ENCODE measurements around the gene NAXE.
"Not testable (repeated sequence)": the region's sequence is repeated elsewhere in the genome, so short reads cannot be mapped to it uniquely, and the experiment has no call there.

NAXE gene

DNA sequence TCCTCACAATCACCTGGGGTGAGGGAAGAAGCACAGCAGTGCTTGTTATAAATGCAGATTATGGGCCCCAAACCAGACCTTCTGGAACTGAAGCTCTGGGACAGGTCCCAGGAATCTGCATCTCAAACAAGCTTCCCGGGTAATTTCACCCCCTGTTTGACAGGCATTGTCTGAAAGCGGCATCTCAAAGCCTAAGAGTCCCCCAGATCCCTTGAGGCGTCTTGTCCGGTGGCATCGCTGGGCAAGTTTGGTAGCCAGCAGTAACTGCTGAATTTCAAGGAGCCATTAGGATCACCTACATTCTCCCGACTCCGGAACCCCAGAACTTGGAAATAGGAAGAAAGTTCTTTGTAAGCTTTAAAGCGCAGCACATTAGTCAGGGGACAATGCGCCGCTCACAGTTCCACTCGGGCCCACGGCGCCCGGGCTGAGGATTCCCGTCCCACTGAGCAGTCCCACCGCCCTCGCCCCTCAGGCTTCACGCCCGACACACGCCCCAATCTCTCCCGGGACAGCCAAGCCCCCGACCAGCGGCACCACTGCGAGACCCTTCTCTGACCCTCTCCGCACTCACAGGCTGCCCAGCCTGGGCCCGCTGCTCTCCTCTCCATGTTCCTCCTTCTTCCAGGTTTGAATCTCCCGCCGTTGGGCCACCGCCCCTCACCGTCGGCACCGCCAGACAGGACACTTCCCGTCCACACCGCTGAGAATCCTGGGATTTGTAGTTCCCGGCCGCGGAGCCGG is 19.5 kb upstream of the NAXE start, which contains the start of gene IQGAP3:
IQGAP3 (minus strand) TSS at position 647 of the 744 bp plus-strand sequence; CDS start at position 611, 36 bp downstream.
- DNase-seq = peak; percentile 86

DNA sequence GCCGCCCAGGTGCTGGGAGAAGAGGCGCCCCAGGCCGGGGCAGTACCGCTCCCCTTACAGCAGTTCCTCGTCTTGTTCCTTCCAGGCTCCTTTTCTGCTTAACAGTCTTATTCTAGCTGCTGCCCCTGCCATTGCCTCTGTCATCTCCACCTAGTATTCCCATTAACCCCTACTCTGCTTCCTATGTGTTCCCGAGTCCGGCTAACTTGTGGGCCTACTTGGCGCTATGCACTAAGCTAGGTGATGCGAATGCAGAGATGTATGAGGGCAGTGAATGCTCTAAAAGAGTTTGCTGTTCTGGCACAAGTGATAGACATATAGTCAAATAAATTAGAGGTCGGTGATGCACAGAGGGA is 18.9 kb upstream of the NAXE start:
- no peak for DNase-seq

DNA sequence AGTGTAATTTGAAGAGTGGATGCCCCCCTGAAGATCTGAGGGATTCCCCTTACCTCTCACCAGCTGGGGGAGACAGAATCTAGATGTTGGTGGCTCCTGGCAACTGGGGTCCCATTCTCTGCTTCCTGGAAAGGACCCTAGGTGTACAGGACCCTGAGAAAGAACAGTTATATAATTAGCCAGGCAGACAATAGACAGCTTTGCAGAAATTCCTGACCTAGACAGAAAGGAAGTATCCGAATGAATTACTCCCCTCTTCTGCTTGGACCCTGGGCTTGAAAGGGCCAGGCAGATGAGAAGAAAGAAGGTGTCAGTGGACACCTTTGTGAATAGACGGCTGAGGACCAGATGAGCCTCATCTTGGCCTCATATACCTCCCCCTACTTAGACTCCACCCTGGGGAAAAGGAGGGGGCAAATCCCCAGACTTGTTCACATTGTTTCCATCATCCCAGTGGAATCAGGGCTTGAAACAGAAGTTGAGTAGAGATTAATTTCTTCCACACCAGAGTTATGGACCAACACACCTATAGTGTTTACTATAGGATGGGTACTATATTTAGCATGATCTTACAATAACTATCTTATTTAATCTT is 17.4 kb upstream of the NAXE start:
- DNase-seq = no peak

DNA sequence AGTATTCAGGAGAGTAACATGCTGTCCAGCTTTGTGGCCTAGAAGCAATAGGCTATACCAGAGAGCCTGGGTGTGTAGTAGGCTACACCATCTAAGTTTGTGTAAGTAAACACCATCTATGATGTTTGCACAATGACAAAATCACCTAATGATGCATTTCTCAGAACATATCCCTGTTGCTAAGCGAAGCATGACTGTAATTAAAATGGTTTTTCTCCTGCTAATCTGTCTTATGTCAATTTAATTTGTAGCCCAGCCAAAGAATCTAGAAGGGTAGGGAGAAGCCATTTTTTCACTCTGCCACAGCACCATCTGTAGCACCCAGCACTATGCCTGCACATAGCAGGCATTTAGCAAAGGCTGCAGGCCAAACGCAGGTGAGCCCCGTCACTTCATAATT is 14.0 kb upstream of the NAXE start:
- no peak for DNase-seq

DNA sequence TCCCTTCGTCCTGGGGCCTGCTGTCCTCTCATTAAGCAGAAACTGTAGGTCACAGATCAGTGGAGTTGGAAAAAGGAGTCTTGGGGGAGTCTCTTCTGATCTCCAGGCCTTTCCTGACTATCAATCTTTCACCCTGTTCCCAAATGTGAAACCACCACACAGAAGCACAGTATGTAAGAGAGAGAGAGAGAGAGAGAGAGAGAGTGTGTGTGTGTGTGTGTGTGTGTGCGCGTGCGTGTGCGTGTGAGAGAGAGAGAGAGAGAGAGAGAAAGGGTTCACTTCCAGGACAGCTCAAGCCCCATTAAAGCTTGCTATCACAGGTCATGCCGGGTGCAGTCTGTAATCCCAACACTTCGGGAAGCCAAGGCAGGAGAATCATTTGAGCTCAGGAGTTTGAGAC is 13.5 kb upstream of the NAXE start:
- no peak for DNase-seq

DNA sequence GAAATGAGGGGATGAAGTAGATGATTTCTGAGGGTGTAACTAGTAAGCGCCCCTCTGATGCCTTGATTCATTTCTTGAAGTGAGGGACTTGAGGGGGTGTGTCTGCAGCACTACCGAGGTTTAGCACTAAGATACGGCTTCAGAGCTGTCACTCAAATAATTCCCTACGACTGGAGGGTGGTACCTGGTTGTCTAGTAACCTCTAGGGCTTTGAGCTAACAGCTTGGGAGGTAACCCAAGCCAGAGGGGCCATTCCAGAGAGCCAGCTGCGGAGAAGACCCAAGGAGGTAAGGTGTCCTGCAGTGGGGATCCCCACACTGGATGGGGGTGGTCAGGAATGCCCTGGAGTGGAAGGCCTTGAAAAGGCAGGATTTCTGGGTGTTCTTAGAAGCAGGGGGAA is 12.1 kb upstream of the NAXE start, which contains the start of gene TTC24:
TTC24 (plus strand) TSS at position 252 of the 400 bp plus-strand sequence. CDS start 1,642 bp downstream, outside the sequence.
- no peak for DNase-seq

DNA sequence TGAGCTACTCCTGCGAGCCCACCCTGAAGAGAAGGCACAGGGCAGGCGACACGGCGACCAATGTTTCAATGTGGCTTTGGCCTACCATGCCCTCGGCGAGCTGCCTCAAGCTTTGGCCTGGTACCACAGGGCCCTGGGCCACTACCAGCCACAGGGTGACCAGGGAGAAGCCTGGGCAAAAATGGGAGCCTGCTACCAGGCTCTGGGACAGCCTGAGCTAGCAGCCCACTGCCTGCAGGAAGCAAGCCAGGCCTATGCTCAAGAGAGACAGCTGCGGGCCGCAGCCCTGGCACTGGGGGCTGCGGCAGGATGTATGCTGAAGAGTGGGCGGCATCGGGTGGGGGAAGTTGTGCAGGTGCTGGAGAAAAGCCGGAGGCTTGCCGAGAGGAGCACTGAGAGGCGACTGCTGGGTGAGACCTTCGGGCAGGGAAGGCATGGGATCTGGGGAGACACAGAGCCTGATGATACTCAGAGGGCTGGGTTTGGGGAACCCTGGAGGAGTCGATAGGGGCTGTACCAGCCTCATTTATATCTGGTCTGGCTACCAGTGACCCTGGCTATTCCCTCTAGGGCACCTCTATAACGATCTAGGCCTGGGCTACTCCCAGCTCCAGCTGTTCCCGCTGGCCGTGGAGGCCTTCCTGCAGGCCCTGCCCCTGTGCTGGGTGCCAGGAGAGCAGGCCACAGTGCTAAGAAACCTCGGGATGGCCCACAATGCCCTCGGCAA is 9.8 kb upstream of the NAXE start:
- DNase-seq = peak; percentile 47

DNA sequence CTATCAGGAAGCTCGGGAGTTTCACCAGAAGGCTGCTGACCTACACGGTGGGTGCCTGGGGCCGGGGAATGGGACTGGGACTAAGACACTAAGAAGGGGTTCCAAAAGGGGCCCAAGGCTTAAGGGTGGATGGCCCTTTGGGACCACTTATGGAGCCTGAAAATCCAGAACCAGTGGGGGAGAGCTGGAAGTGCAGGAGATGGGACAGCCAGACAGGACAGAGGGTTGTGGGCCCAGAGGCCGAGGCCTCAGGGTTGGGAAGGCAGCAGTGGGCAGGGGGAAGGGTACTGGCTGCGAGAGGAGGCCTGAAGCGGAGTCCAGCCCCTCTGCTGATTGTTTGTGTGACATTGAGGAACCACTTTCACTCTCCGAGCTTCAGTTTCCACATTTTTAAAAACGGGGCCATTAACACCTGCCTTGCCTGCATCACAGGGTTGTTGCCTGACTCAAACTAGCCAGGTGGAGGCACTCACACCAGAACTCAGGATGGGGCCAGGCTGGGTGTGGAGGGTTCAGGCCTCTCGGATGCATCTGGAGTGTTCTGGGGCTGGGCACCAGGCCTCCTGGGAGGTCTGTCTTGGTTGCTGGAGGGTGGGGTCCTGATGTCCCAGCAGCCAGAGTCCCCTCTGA is 9.1 kb upstream of the NAXE start:
- no peak for DNase-seq

DNA sequence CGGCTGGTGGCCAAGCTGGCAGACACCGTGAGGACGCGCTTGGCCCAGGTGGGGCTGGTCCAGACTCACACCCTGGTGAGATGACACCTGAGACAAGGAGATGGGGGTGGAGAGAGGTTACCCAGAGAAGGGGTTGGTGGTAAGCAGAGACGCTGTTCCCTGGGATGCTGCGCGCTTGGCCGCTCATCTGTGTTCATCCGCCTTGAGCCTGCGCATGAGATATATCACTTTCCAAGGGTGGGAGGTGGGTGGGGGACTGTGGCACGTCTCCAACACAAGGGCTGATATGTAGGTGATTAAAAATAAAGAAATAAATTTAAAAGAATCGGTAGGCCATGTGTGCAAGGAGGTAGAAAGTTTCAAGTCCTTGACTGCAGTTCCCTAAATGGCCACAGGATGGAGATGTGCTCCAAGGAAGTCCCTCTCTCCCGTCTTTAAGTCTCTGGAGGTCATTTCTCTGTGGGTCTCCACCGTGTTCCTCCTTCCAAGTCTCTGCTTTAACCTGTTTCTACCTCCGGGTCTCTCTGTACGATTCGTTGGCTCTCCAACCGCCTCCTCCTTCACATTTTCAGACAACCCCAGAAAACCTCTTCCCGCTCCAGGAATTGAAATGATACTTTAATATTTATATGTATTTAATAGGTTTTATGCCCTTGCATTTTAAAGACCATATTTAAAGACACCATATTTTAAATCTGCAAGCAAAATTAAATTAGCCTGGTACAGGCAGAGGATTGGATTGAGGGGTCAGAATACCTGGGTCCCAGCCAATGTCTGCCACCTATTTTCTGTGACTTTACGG is 7.6 kb upstream of the NAXE start:
- DNase-seq = peak; percentile 68

DNA sequence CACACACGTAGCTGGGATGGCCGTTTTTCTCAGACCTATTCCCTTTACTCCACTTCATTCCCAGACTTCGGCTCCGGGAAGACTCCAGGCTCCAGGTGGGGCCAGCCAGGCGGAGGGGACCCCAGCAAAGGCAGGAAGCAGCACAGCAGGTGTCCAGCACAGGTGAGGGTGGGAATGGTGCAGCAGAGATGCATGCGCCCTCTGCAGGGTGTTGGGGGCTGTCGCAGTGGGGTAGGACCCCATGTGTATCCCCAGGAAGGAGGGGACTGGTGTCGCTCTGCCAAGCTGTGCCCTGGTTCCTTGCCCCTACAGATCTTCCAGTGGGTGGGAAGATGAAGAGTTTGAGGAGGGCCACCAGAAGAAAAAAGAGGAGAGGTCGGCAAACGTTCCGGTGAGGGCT is 6.8 kb upstream of the NAXE start:
- DNase-seq = no peak

DNA sequence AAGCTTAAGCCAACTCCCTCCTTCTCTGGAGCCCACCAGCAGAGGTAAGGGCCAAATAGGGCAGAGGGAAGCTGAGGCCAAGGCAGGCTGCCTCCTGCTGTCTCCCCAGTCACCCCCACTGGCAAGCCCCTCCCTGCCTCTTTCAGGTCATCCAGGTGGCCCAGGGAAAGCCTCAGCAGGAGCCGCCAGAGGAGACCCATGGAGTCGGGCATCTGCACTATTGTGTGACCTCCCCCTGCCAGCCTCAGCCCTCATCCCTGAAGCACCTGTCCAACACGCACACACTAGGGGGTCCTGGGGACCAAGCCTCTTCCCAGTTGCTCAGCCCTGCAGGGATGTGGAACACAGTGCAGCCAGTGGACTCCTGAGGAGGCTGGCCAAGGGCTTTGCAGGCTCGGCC is 5.3 kb upstream of the NAXE start:
- no peak for DNase-seq

DNA sequence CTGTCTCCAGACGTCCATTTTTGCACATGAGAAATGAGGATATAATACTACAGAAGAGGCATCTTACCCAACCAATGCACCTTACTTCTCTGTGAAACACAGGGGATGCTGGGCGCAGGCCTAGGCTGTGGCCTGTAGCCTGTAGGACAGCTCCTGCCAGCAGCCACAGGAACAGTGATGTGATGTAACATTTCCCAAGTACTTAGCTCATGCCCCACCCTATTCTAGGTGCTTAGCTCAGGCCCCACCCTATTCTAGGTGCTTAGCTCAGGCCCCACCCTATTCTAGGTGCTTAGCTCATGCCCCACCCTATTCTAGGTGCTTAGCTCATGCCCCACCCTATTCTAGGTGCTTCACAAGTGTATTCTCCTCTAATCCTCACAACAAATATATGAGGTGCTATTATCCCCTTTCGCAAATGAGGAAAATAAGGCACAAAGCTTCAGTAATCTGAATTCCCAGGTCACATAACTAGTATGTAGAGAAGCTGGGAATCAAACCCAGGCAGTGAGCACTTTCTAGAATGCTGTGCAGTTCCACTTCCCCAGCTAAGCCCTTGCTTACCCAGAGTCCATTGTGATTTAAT is 4.6 kb upstream of the NAXE start:
- DNase-seq = no peak

DNA sequence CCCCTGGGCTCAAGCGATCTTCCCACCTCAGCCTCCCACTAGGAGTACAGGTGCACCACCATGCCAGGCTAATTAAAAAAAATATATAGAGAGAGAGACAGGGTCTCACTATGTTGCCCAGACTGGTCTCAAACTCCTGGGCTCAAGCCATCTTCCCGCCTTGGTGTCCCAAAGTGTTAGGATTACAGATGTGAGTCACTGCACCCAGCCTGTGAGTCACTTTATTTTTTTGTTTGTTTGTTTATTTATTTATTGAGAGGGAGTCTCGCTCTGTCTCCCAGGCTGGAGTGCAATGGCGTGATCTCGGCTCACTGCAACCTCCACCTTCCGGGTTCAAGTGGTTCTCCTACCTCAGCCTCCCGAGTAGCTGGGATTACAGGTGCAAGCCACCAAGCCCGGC is 3.6 kb upstream of the NAXE start:
- not testable (repeated sequence) for DNase-seq

DNA sequence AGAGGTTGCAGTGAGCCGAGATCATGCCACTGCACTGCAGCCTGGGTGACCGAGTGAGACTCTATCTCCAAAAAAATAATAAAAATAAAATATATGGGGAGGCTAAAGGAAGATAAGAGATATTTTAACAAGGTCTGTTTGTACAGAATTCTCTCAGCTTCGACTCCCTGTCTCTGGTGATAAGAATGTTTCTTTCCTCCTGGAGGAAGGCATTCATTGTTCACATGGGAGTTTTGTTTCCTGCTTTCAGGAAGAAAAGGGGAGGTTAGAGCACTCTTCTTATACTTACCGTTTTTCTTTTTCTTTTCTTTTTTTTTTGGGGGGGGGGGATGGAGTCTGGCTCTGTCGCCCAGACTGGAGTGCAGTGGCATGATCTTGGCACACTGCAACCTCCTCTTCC is 2.0 kb upstream of the NAXE start:
- no peak for DNase-seq

DNA sequence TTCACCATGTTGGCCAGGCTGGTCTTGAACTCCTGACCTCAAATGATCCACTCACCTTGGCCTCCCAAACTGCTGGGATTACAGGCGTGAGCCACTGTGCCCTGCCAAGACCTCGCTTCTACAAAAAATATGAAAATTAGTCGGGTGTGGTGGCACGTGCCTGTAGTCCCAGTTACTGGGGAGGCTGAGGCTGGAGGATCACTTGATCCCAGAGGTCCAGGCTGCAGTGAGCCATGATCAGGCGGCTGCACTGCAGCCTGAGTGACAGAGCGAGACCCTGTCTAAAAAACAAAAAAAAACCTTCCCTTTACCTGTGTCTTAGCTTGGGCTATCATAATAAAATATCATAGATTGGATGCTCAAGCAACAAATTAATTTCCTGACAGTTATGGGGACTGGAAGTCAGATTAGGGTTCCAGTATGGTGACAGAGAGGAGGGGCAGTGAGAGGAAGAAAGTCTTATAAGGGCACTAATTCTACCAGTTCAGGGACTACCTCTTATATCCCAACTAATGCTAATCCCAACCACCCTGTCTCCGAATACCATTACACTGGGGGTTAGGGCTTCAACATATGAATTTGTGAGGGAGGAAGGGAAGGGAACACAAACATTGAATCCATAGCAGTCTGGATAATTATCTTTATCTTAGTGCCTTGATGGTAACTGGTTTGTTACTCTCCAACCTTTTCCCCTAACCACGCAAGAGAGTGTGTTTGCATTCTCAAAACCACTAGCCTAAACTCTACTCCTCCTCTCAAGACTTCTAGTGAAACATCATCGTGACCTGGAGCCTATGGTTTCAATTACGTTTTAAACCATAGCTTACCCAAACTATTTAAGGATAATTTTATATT is 1.0 kb upstream of the NAXE start:
- no peak for DNase-seq

DNA sequence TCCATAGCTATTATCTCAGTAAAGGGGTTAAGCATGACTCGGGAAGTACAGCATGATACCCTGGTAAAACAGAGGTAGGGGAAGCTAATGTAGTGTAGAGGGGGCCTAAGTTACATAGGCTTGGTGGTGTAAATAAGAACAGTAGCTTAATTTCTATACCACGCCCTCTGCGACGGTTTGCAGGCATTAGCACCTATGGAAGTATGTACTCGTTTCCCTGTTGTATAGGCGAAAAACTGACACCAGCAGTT is 470 bp upstream of the NAXE start:
- DNase-seq = no peak

DNA sequence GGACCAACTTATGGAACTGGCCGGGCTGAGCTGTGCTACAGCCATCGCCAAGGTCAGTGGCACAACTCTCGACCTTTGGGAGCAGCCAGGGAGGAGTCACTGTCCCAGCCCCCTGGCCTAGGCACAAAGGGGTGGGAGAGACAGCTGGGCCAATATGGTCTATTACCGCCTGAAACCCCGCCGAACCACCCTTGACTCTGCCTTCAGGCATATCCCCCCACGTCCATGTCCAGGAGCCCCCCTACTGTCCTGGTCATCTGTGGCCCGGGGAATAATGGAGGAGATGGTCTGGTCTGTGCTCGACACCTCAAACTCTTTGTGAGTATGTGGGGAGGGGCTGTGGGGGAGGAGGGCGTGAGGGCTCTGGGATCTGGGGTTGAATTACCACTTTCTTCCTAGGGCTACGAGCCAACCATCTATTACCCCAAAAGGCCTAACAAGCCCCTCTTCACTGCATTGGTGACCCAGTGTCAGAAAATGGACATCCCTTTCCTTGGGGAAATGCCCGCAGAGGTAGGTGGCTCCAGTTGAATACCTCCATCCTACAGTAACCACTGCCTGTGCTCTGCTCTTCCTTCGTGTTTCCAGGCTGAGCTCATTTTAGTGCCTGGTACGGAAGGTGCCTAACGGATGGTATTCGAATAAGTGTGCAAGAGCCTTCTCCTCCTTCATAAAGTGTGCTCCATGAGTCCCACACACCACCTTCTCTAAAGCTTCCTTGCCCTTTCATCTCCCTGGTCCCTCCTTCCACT is 758 bp downstream of the NAXE start:
- DNase-seq = no peak

DNA sequence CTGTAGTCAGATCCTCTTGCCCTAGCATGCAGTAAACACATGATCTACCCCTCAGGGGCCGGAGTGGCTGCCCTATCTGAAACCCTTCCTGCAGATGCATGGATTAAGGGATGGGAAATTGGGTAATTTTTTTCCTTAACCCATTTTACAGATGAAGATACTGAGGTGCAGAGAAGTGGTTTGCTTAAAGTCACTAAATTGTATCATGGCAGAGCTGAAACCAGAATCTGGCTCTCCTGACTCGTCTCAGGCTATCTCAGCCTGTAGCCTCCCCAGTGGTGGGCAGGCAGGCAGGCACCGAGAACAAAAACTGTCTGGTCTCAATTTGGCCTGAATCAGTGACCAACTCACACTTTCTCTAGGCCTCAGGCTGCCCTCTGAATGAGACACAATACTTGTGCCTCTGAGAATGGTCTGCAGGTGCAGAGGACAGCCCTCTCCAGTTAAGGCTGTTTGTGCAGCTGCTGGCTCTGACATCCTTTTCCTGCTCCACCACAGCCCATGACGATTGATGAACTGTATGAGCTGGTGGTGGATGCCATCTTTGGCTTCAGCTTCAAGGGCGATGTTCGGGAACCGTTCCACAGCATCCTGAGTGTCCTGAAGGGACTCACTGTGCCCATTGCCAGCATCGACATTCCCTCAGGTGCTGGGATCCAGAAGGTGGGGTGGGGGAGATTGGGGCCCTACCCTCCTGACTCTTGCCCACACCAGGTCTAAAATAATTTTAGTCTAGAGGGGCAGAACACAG is 1.5 kb downstream of the NAXE start:
- DNase-seq = no peak

DNA sequence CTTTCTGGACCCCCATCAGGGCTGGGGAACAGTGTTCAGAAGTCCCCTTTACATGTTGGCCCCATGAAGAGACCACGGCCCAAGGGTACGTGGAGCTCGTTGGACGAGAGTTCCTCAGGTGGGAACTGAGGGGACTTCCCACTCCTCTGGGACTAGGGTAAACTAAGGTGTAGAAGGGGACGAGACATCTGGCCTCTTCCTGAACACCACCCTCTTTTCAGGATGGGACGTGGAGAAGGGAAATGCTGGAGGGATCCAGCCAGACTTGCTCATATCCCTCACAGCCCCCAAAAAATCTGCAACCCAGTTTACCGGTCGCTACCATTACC is 2.0 kb downstream of the NAXE start:
- no peak for DNase-seq

DNA sequence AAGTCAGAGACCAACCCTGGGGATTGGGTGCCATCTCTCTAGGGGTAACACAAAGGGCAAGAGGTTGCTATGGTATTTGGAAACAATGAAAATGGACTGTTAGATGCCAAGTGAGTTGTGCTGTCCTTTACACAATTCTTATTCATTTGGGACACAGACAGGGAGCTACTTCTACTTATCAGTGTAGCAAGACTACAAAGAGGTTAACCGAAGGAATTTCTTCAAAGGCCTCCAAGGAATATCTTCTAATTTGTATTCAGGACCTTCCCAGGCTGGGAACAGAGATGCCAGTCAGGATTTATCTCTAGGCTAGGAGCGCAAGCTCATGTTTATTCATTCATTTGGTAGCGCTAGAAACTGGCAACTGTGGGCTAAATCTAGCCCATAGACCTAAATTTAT is 2.6 kb downstream of the NAXE start:
- no peak for DNase-seq
